GM13977 (cell line): Measurements from ENCODE around the gene ZSWIM4.

Experiments
- DNase-seq: peaks from one replicate; pipeline ENCODE4 v3.0.0; 2012; ENCODE audit warnings: low spot score
- in situ Hi-C: fragments of 300-500 bp; cut with MboI; formaldehyde crosslinking; loops from one replicate; pipeline ENCODE4 v1.12.0; 2022; ENCODE audit warnings: low sequenced_read_pairs, low pct_unique_long_range_greater_than_20kb, mixed read lengths, inconsistent platforms; ENCODE audit not compliant: unreplicated experiment
- TF ChIP-seq, protein P1 (sequence below): IDR thresholded peaks from 2 replicates; pipeline ENCODE4 v1.5.1; 2012; ENCODE audit warnings: mild to moderate bottlenecking, control low read depth; ENCODE audit not compliant: insufficient read depth; ENCODE audit errors: extremely low read depth, missing control alignments

Gene ZSWIM4

DNA sequence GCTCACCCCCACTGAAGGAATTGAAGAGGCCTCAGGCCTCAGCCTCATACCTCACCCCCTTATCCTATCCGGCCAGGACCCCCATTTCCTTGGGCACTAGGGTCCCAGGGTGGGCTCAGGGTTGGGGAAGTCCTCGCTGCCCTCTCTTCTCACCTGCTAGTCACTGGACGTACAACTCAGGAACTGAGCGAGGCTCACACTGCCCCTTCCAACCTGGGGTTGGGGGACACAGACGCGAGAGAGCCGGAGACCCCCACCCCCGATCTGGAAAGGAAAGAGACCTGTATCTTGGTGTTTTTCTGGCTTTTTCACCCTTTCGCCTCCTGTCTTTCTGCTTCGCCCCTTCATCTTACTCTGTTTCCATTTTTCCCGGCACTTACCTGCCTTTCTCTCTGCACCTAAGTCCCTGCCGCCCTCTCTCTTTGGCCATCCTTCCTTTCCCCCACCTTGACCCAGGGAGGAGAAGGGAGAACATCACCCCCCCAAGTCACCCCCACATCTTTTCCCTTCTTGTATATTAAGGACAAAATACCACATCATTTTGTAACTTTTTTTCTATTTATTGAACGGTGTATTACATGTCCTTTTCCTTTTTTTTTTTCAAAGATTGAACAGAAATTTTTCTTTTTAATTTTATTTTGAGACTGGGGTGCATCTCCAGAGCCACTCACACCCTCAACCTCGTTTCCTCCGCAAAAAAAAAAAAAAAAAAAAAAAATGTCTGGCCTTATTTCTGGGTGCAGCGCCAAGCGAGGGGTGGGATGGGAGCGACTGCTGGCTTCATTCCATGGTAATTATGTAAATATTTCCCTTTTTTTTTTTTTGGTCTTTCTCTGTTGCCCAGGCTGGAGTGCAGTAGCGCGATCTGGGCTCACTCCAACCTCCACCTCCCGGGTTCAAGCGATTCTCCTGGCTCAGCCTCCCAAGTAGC, 36.6 kb downstream of the ZSWIM4 start:
- in situ Hi-C loops: no loop called here

DNA sequence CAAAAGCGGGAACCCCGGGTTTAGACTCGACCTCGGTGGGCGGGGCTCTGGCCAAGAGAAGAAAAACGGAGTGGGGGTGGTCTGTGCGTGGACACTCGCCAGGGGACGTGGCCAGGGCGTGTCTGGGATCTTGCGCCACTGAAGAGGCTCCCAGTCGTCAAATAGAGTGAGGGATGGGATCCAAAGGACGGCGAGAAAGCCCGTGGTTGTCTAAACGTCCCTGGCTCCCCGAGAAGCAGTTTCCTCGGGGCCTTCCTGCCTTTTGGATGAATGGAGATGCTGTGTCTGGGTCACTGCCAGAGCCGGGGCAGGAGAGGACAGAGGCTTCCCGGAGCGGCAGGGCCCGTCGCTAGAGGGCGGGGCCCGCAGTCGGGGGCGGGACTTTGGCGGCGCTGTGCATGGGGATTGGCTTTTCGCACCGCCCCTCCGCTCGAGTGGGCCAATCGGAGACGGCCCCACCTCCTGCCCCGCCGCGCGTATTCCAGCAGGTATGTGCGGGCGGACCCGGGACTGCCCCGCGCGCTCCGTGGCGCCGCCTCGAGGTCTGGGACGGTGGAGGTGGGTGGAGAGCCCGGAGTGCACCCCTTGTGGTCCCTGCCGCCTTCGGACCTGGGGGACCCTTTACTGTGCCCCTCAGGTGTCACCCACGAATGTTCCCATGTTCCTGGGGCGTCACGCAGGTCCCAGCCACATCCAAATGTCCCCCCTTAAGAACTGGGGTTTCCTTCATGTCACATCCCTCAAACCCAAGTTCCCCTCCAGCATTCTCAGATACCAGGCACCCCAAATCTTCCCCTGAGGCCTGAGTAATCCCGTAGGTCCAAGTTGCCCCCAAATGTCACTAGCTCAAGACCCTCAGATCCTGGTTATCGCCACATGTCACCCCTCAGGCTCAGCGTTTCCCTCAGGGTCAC, 38.3 kb downstream of the ZSWIM4 start:
- TF ChIP-seq, protein P1, sequence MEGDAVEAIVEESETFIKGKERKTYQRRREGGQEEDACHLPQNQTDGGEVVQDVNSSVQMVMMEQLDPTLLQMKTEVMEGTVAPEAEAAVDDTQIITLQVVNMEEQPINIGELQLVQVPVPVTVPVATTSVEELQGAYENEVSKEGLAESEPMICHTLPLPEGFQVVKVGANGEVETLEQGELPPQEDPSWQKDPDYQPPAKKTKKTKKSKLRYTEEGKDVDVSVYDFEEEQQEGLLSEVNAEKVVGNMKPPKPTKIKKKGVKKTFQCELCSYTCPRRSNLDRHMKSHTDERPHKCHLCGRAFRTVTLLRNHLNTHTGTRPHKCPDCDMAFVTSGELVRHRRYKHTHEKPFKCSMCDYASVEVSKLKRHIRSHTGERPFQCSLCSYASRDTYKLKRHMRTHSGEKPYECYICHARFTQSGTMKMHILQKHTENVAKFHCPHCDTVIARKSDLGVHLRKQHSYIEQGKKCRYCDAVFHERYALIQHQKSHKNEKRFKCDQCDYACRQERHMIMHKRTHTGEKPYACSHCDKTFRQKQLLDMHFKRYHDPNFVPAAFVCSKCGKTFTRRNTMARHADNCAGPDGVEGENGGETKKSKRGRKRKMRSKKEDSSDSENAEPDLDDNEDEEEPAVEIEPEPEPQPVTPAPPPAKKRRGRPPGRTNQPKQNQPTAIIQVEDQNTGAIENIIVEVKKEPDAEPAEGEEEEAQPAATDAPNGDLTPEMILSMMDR: peak; percentile 63
- peak; percentile 99 for DNase-seq
- in situ Hi-C loops: no loop called here

More for the DNA sequence above, 36.6 kb downstream of the ZSWIM4 start:
- TF ChIP-seq, protein P1: no peak
- DNase-seq: no peak

- in situ Hi-C loops: no loop called here
- DNase-seq: no peak
- TF ChIP-seq, protein P1: no peak
Measured at GRCh38 chr19:13834244-13835069, 39.2 kb downstream of the ZSWIM4 start.

GRCh38 chr19:13835791-13836723, 40.8 kb downstream of the ZSWIM4 start:
- in situ Hi-C loops: no loop called here
- no peak for DNase-seq
- TF ChIP-seq, protein P1: no peak

DNA sequence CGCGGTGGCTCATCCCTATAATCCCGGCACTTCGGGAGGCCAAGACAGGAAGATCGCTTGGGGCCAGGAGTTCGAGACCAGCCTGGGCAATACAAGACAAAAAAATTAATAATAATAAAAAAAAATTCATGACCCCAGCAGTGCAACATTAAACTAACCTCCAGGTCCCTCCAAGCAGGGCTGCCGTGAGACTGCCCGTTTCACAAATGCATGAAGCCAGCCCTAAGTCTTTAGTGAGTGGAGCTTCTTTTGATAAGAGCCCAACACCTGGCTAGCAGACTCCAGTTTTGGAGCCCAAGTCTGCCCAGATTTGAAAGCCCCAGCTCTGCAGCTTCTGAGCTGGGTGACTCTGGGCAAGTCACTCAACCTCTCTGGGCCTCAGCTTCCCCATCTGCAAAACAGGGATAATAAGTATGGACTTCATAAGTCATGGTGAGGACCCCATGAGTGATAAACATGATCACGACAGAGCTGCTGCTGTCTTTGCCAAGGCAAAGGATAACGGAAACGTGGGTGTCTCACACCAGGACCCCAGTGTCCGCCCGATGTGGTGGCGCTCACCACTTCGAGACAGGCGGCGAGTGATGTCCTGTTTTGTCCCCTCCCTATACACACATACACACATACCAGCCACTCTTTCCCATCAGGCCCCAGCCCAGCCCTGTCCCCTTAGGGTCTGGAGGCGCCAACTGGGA, 43.3 kb downstream of the ZSWIM4 start:
- TF ChIP-seq, protein P1: no peak
- in situ Hi-C loops: no loop called here
- DNase-seq: no peak
